Prostate gland (tissue), 2 donors: ENCODE data around the gene CA12.

ENCODE experiments used
- CTCF ChIP-seq, 4 experiments: fragments of 200-600 bp in 2 of 4; fragments of 450-650 bp in 2 of 4; sonication (generic) in 2 of 4; IDR thresholded peaks; 1 replicate in 3 of 4; 2 replicates in 1 of 4; pipeline ENCODE4 v1.5.1; 2016 to 2019; ENCODE audit warnings: antibody characterized with exemption in 4 of 4, mild to moderate bottlenecking in 2 of 4, moderate library complexity in 2 of 4
- POLR2A ChIP-seq: fragments of 450-650 bp; IDR thresholded peaks from one replicate; pipeline ENCODE4 v1.6.1; 2016; ENCODE audit warnings: antibody characterized with exemption, mild to moderate bottlenecking
- POLR2AphosphoS5 ChIP-seq: sonication (generic); formaldehyde crosslinking; IDR thresholded peaks from one replicate; pipeline ENCODE4 v1.6.1; 2017; ENCODE audit warnings: antibody characterized with exemption

- TF ChIP-seq CTCF (IDR thresholded peaks at IDR 0.05) = no peak
- no peak for TF ChIP-seq POLR2AphosphoS5
- TF ChIP-seq POLR2A = no peak
These were observed 105.2 kb downstream of the CA12 start for GRCh38 chr15:63276342-63277037.
